IgD-negative memory B cell (primary cell): ENCODE measurements around the gene XAGE2. TPM values are rescaled to one million over a fixed set of nuclear protein-coding genes. Genes with fewer than 3 reads are reported as not detected.
"Not testable (repeated sequence)": the region's sequence is repeated elsewhere in the genome, so short reads cannot be mapped to it uniquely, and the experiment has no call there.

ENCODE experiments used
- H3K27ac Mint-ChIP-seq, 3 donors: one replicate each; pipeline ENCODE4 v1.8.0; 2020 to 2022; ENCODE audit warnings: mild to moderate bottlenecking in 3 of 3, mixed read lengths in 3 of 3, moderate library complexity in 1 of 3
- H3K27me3 Mint-ChIP-seq: one replicate; pipeline ENCODE4 v1.8.0; 2021; ENCODE audit warnings: mixed read lengths
- H3K36me3 Mint-ChIP-seq: one replicate; pipeline ENCODE4 v1.8.0; 2020; ENCODE audit warnings: mild to moderate bottlenecking, mixed read lengths
- H3K4me1 Mint-ChIP-seq, 3 donors: one replicate each; pipeline ENCODE4 v1.8.0; 2020 to 2022; ENCODE audit warnings: mixed read lengths in 3 of 3, mild to moderate bottlenecking in 1 of 3
- H3K4me3 Mint-ChIP-seq, 4 donors: one replicate each; pipeline ENCODE4 v1.8.0; 2020 to 2022; ENCODE audit warnings: mild to moderate bottlenecking in 4 of 4, mixed read lengths in 4 of 4, moderate library complexity in 3 of 4
- H3K9me3 Mint-ChIP-seq, 3 donors: one replicate each; pipeline ENCODE4 v1.8.0; 2020 to 2021; ENCODE audit warnings: mixed read lengths in 3 of 3, mild to moderate bottlenecking in 1 of 3
- polyA plus RNA-seq: library from polyadenylated mRNA; unstranded; fragments of 300-500 nt; fragmentation: Illumina TruSeq; gene quantifications from one replicate; pipeline ENCODE4 v1.2.3, GENCODE V29; 2021

Gene XAGE2, protein sequence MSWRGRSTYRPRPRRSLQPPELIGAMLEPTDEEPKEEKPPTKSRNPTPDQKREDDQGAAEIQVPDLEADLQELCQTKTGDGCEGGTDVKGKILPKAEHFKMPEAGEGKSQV
- polyA plus RNA-seq = not detected

DNA sequence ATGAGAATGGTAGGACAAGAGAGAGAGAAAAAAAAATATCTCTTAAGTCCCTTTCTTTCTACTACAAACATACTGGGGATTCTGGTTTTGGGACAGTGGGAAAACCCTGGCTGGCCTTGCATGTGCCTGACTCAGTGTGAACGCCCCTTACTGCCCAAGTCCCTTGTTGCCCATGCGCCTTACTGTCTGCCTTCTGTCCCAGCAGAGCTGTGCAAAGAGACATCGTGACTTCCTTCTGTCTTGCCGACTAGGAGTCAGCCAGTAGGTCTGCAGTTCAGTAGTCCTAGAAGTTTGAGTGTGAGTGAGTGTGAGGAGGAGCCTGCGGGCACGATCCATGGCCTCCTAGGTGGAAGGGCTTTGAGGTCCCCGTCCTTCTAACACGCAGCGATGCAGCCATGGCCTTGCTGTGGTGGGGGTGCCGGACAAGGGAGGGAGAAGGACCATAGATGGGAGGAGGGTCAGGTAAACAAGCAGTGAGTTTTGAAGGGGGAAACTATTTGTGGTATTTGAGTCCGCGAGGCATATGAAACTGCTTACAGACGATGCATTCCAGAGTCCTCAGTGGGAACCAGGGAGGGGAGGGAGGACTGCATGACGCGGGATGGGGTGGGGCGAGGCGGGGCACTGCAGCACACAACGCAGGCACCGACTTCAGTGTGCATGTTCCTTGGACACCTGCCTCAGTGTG is at the start of gene XAGE2:
TSS of gene XAGE2 (plus strand) at position 654 of the 688 bp plus-strand sequence. CDS start 994 bp downstream, outside the sequence.
- Mint-ChIP-seq H3K27ac (no peak within 1 kb of the TSS), H3K27me3 (peaks cover 2% of the 10 kb centered on the region), H3K9me3 (peaks cover 0 to 3% (median 1%) of the 10 kb centered on the region in 3 donors), H3K36me3 (peaks cover 4% of the 10 kb centered on the region), H3K4me3 (peak within 1 kb of the TSS in 1 of 4 donors; percentile 45), H3K4me1 (no peaks in the 10 kb centered on the region)

DNA sequence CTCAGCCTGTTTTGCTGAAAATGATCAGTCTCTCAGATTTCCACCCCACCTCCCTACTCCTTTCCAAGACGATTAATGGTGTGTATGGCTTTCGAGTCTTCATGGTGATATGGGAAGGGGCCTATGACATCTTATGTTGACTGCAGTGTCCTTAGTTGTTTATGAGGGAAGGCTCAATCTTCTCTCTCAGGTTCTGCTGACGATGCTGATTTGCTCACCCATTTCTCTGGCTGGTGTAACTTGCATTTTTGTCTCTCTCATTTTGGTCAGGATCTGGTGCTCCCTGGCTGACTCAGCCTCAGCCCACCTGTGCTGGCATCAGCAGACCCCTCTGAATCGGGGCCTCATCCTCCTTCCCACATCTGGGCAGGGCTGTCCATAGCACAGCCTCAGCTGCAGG is 31.4 kb upstream of the XAGE2 start:
- H3K9me3 Mint-ChIP-seq = peaks cover 0 to 5% (median 5%) of the 10 kb centered on the region in 3 donors
- H3K4me3 Mint-ChIP-seq = no peak overlapping the region
- H3K4me1 Mint-ChIP-seq = no peaks in the 10 kb centered on the region
- peaks cover 10% of the 10 kb centered on the region for H3K27me3 Mint-ChIP-seq
- no peak overlapping the region for H3K27ac Mint-ChIP-seq
- no peaks in the 10 kb centered on the region for H3K36me3 Mint-ChIP-seq

DNA sequence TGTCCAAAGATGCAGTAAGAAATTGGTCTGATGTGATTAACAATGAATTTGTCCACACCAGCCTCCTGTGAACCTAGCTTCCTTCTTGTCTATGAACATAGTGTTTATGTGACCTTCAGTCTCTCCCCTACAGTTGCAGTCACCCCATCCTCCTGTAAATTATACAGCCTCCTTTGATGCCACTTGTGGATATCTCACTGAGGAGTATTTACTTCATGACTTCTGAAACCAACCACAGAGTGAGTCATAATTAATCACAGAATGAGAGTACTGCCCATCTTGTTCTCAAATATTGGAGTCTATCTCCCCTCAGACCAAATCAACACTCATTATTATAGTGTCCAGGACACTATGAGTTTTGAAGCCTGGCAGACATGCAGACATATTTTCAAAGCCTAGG is 27.3 kb upstream of the XAGE2 start:
- Mint-ChIP-seq H3K36me3 (no peaks in the 10 kb centered on the region), H3K27me3 (peaks cover 4% of the 10 kb centered on the region), H3K4me3 (no peak overlapping the region), H3K9me3 (no peaks in the 10 kb centered on the region), H3K4me1 (no peaks in the 10 kb centered on the region), H3K27ac (no peak overlapping the region)

DNA sequence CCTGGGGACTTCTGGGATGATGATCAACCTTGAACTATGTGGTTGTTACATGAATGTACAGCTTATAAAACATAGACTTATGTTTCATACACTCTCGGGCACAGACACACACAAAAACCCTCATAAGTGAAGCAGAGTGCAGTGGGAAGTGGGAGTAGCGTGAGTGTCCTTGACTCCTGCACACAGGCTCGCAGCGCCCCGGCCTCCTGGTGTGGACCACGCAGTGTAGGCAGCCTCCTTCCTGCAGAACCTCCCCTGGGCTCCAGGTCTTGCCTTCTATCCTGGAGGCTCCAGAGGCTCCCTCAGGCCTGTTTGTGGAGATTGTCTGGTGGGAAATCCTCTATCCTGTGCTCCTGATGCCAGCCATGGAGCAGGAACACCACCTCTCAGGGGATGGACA is 25.7 kb upstream of the XAGE2 start:
- not testable (repeated sequence) for H3K4me3 Mint-ChIP-seq, H3K36me3 Mint-ChIP-seq, H3K4me1 Mint-ChIP-seq, H3K9me3 Mint-ChIP-seq, H3K27ac Mint-ChIP-seq, H3K27me3 Mint-ChIP-seq

DNA sequence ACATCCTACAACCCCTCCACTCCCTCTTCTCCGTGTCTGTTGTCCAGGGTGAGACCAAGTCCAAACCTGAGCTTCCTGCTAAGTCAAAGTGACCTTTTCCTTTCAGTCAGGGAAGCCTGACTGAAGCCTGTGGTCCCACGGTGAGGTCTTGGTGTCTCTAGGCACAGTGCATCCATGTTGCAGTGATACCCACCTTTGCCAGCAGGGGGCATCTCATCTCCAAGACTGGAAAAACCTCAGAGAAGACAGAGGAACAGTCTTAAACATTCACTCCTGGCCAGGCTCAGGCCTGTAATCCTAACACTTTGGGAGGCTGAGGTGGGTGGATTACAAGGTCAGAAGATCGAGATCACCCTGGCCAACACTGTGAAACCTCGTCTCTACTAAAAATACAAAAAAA is 23.4 kb upstream of the XAGE2 start:
- not testable (repeated sequence) for H3K9me3 Mint-ChIP-seq, H3K4me1 Mint-ChIP-seq, H3K27me3 Mint-ChIP-seq, H3K27ac Mint-ChIP-seq, H3K36me3 Mint-ChIP-seq, H3K4me3 Mint-ChIP-seq

DNA sequence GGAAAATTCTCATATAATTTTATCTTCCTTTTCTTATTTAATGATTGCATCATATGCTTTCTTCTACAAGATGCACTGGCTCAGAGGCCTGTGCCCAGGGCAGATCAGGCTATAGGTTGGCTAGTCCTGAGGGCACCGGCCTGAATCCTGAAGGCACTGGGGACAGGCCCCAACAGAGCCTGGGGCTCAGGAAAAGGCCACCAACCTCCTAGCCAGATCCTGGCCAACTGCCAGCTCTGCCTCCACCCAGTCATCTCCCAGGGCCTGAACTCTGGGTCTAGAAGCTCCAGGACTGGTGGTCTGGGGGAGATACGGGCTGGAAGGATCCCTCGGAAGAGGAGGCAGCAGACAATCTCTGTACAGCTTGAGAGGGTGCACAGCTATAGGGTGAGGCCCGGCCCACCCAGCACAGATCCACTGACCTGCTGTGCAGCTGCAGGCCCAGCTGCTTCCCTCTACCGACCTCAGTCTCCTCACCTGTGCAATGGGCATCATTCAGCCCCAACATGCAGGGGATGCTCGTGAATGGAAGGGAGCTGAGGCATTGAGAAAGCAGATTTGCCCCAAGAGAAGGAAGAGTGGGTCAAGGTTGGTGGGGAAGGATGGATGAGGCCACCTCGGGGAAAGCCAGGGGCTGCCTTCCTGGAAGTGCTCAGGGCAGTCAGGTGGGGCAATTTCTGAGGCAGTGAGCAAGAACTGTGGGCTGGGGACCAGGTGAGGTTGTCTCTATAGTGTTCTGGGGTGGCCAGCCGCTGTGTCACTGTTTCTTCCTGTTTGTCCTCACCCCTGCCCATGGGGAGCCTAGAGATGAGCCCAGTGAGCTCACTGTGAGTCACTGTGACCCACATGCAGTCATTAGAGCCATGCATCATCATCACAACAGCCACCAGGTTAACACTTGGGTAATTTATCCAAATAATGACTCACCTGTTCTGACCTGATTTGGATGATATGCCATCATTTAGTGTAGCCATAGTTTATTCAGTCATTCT is 22.4 kb upstream of the XAGE2 start:
- Mint-ChIP-seq H3K4me1 (no peaks in the 10 kb centered on the region), H3K27ac (no peak overlapping the region), H3K27me3 (no peaks in the 10 kb centered on the region), H3K4me3 (peak overlapping the region in 1 of 4 donors; percentile 75), H3K36me3 (no peaks in the 10 kb centered on the region), H3K9me3 (no peaks in the 10 kb centered on the region)

DNA sequence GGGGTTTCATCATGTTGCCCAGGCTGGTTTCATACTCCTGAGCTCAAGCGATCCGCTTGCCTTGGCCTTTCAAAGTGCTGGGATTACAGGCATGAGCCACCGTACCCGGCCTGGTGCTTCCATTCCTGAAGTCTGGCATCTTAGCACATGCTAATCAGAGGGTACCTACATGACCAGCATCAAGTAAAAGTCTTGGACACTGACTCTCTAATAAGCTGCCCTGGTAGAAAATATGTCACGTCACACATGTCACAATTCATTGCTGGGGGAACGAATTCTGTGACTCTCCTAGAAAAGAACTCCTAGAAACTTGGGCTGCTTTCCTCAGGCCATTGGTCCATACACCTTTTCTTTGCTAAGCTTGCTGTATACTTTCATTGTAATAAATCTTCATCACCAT is 19.1 kb upstream of the XAGE2 start:
- Mint-ChIP-seq H3K27ac (no peak overlapping the region), H3K4me3 (no peak overlapping the region), H3K4me1 (no peaks in the 10 kb centered on the region), H3K36me3 (no peaks in the 10 kb centered on the region), H3K27me3 (no peaks in the 10 kb centered on the region), H3K9me3 (no peaks in the 10 kb centered on the region)

DNA sequence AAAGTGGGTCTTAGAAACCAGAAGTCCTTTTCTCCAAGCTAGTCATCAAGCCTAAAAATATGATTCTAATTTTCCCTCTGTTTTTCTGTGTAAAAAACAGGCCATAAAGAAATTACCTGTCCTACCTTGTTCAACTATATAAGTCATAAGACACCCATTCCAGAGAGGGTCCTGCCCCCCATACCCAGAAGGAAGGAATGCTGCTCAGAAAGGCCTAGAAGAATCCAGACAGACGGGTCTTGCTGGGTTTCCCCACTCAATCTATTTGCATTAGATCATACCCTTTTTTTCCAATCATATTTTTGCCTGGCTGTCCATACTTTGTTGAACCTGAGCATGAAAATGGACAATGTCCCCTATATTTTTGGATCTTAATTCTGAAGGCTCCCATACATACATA is 16.3 kb upstream of the XAGE2 start:
- H3K36me3 Mint-ChIP-seq = no peaks in the 10 kb centered on the region
- H3K27me3 Mint-ChIP-seq = no peaks in the 10 kb centered on the region
- H3K4me1 Mint-ChIP-seq = no peaks in the 10 kb centered on the region
- no peak overlapping the region for H3K4me3 Mint-ChIP-seq
- H3K27ac Mint-ChIP-seq = no peak overlapping the region
- no peaks in the 10 kb centered on the region for H3K9me3 Mint-ChIP-seq

DNA sequence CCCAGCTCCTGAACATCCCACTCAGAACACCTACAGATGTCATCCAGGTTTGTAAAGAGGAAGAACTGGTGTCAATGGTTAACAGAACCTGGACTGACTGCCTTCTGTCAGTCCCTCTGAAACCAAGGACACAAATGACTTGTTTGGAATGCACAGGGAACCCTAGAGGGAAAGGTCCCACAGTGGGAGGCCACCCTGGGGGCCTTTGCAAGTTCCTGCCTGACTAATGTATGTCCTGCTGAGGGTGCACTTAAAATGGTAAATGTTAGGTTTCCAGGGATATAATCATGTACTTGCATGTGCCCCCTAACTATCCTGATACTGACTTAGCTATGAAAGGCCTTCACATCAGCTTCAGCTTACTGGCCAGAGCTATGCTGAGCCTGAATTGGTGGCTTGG is 15.0 kb upstream of the XAGE2 start:
- H3K4me3 Mint-ChIP-seq = no peak overlapping the region
- H3K27ac Mint-ChIP-seq = no peak overlapping the region
- H3K9me3 Mint-ChIP-seq = no peaks in the 10 kb centered on the region
- no peaks in the 10 kb centered on the region for H3K4me1 Mint-ChIP-seq
- no peaks in the 10 kb centered on the region for H3K27me3 Mint-ChIP-seq
- no peaks in the 10 kb centered on the region for H3K36me3 Mint-ChIP-seq

DNA sequence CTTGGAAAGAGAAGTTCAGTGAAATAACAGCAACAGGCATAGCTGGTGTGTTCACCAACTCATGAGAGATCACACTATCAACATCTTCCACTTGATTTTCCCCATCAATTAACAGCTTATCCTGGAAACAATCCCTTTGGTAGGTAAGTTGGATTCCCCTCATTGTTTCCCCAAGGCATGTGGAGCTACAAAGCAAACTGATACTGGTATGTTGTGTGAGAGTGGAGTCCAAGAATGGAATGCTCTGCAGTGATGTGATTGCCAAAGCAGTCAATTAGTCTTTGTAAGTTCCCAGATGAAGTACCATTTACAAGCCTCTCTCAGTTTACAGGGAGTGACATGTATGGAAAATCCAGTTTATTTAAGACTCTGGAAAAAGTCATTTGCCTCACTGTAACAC is 13.7 kb upstream of the XAGE2 start:
- Mint-ChIP-seq H3K4me1 (no peaks in the 10 kb centered on the region), H3K9me3 (no peaks in the 10 kb centered on the region), H3K27me3 (no peaks in the 10 kb centered on the region), H3K36me3 (no peaks in the 10 kb centered on the region), H3K4me3 (no peak overlapping the region), H3K27ac (peak overlapping the region in 1 of 3 donors; percentile 33)

DNA sequence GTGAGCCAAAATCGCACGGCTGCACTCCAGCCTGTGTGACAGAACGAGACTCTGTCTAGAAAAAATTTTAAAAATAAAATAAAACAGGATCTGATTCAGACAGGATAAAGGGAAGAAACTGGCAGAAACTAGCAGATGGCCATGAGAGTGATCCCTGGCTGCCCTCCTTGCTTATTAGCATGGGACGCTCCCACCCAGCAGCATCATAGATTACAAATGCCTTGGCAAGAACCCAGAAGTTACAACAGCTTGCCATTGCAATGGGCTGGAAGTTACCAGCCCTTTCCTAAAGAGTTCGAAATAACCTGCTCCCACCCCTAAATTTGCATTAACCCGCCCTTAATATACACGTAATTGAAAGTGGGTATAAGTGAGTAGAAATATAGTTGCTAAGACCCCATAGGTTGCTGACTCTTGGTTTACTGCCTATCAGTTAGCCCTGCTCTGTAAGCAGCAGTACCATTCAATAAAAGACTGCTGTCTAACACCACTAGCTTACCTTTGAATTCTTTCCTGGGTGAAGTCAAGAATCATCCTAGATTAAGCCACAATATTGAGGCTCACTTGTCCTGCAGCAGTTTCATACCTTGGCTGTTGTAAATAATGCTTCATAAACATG is 9.1 kb upstream of the XAGE2 start:
- no peak overlapping the region for H3K27ac Mint-ChIP-seq
- no peaks in the 10 kb centered on the region for H3K9me3 Mint-ChIP-seq
- H3K4me3 Mint-ChIP-seq = no peak overlapping the region
- H3K36me3 Mint-ChIP-seq = no peaks in the 10 kb centered on the region
- H3K27me3 Mint-ChIP-seq = peaks cover 2% of the 10 kb centered on the region
- no peaks in the 10 kb centered on the region for H3K4me1 Mint-ChIP-seq

DNA sequence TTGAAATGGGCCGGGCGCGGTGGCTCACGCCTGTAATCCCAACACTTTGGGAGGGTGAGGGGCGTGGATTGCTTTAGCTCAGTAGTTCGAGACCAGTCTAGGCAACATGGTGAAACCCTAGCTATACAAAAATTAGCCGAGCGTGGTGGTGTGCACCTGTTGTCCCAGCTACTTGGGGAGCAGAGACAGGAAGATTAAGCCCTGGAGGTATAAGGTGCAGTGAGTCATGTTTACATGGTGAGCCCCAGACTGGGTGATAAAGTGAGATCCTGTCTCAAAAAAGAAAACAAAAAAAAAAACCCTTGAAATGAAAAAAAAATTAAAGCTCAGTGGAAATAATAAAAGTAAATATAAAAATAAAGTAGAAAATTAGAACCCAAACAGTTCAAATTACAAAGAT is 6.9 kb upstream of the XAGE2 start:
- H3K27ac Mint-ChIP-seq = no peak overlapping the region

DNA sequence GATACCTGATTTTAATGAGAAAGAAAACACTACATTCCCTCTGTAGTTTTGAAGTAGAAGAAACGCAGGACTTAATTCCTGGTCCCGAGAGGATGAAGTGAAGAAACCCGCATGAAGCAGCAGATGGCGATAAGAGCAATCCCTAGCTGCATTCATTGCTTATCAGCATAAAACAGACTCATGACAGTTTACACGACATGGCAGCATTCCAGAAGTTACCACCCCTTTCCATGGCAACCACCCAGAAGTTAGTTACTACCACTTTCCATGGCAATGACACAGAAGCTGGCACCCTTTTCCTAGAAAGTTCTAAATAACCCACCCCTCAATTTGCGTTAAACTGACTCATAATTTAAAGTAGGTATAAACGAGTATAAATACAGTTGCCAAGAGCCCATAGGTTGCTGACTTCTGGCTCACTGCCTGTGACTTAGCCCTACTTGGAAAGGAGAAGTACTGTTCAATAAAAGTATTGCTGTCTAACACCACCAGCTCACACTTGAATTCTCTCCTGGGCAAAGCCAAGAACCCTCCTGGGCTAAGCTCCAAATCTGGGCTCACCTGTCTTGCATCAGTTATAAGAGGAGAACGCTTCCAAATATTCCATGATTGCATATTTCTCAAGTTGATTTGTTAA is 5.5 kb upstream of the XAGE2 start:
- no peaks in the 10 kb centered on the region for H3K4me1 Mint-ChIP-seq
- H3K27ac Mint-ChIP-seq = no peak overlapping the region
- peaks cover 0 to 3% (median 1%) of the 10 kb centered on the region in 3 donors for H3K9me3 Mint-ChIP-seq
- H3K27me3 Mint-ChIP-seq = peaks cover 2% of the 10 kb centered on the region
- peaks cover under 1% of the 10 kb centered on the region for H3K36me3 Mint-ChIP-seq
- H3K4me3 Mint-ChIP-seq = no peak overlapping the region

More for the DNA sequence above, 6.9 kb upstream of the XAGE2 start:
- no peaks in the 10 kb centered on the region for H3K4me1 Mint-ChIP-seq
- H3K4me3 Mint-ChIP-seq = no peak overlapping the region
- H3K36me3 Mint-ChIP-seq = no peaks in the 10 kb centered on the region
- peaks cover 2% of the 10 kb centered on the region for H3K27me3 Mint-ChIP-seq
- H3K9me3 Mint-ChIP-seq = no peaks in the 10 kb centered on the region

DNA sequence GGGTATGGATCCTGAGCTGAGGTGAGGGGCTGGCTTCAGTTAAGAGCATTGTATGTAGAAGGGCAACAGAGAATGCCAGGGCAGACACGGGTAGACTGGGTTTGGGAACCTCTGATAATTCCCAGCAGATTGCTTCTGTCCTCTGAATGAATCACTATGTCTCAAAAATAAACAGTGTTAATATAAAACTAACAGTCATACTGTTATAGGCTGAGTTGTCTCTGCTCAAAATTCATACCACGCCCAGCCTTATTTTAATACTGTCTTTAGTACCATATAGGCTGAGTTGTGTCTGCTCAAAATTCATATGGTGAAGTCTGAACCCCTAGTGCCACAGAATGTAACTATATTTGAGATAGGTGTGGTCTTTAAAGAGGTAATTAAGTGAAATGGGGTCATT is 10.0 kb downstream of the XAGE2 start:
- no peaks in the 10 kb centered on the region for H3K4me1 Mint-ChIP-seq
- no peak overlapping the region for H3K27ac Mint-ChIP-seq
- peaks cover 4% of the 10 kb centered on the region for H3K27me3 Mint-ChIP-seq
- no peak overlapping the region for H3K4me3 Mint-ChIP-seq
- no peaks in the 10 kb centered on the region for H3K36me3 Mint-ChIP-seq
- H3K9me3 Mint-ChIP-seq = no peaks in the 10 kb centered on the region

DNA sequence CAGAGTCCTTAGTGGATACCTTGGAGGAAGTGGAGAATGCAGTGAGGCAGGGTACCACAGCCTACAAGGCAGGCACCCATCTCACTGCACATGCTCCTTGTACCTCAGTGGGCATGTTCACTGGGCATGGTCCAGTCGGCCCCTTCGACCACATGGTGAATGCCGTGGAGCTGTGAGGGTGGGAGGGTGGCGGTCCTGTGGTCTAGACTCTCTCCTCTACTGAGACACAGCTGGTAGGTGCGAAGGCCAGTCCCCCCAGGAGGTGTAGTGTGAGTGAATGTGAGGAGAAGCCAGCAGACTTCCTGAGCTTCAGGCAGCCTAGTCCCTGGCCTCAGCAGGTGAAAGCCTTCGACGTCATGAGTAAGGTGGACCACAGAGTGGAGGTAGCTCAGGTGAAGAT is 12.2 kb downstream of the XAGE2 start:
- no peaks in the 10 kb centered on the region for H3K4me1 Mint-ChIP-seq
- no peaks in the 10 kb centered on the region for H3K36me3 Mint-ChIP-seq
- no peak overlapping the region for H3K27ac Mint-ChIP-seq
- H3K4me3 Mint-ChIP-seq = no peak overlapping the region
- H3K27me3 Mint-ChIP-seq = peaks cover 4% of the 10 kb centered on the region
- H3K9me3 Mint-ChIP-seq = no peaks in the 10 kb centered on the region
